Measurements from ENCODE around the gene CASK.

DNA sequence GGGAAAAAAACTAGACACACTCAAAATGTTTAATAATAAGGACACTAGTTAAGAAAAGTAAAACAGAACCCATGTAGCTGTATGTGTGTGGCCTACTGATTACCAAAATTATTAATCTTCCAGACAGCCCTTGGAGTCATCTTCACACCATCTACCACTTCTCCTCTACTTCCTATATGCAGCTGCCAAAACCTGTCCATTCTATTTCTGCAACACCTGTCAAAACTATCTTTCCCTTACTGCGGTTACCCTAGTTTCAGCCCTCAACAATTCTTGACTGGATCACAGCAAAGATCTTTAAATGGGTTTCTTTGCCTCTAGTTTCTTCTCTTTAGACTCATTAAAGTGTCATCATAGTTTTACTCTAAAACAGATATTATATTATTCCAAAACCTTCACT is 126.8 kb downstream of the CASK start:
- TF ChIP-seq CTCF (IDR thresholded peaks at IDR 0.05; ENCODE audit: low read depth, low read length, poor library complexity, severe bottlenecking) (no peak), EZH2phosphoT487 (IDR thresholded peaks at IDR 0.05; ENCODE audit: borderline replicate concordance, low read length) (no peak)
